ENCODE results near the gene RIMS4. TPM values are rescaled to one million over a fixed set of nuclear protein-coding genes. Genes with fewer than 3 reads are reported as not detected.

Gene RIMS4
- total and polyA plus RNA-seq, 3 donors from 2014 or later, result 29.7 to 72.1 (median 32.1) TPM

DNA sequence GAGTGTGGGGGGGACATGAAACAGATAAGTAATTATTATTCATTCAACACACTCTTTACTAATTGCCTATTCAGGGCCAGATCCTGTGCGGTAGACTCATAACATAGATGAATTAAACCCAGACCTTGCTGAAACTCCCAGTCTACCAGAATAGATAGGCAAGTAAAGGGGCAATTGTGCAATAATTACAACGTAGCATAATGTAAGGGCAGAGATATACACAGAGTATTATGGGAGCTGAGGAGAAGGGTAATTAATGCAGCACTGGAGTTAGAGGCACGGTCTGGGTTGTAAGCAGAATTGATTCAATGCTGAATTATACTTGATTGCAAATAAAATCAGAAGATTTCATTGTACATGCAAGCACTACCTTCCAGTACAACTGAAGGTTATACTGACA lies 29.2 kb downstream of the RIMS4 start:
- H3K4me3 ChIP-seq, result no peak overlapping the region
- TF ChIP-seq POLR2A (IDR thresholded peaks at IDR 0.05), result no peak
- TF ChIP-seq, protein P1, sequence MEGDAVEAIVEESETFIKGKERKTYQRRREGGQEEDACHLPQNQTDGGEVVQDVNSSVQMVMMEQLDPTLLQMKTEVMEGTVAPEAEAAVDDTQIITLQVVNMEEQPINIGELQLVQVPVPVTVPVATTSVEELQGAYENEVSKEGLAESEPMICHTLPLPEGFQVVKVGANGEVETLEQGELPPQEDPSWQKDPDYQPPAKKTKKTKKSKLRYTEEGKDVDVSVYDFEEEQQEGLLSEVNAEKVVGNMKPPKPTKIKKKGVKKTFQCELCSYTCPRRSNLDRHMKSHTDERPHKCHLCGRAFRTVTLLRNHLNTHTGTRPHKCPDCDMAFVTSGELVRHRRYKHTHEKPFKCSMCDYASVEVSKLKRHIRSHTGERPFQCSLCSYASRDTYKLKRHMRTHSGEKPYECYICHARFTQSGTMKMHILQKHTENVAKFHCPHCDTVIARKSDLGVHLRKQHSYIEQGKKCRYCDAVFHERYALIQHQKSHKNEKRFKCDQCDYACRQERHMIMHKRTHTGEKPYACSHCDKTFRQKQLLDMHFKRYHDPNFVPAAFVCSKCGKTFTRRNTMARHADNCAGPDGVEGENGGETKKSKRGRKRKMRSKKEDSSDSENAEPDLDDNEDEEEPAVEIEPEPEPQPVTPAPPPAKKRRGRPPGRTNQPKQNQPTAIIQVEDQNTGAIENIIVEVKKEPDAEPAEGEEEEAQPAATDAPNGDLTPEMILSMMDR (IDR thresholded peaks at IDR 0.05), result no peak
- H3K27ac ChIP-seq, result no peak overlapping the region
- no peaks in the 10 kb centered on the region for H3K9me3 ChIP-seq
- peaks cover 12% of the 10 kb centered on the region for H3K4me1 ChIP-seq
- intact Hi-C loops (cut with DNase I; ENCODE audit: low total_unique reads), result no loop called here
- H3K36me3 ChIP-seq (ENCODE audit: low read depth, missing control alignments), result no peaks in the 10 kb centered on the region
- 66 to 71% methylated on average over 3 of the region's 3 CpGs for WGBS, 2 donors
- H3K27me3 ChIP-seq, result no peaks in the 10 kb centered on the region
- no peak for DNase-seq

DNA sequence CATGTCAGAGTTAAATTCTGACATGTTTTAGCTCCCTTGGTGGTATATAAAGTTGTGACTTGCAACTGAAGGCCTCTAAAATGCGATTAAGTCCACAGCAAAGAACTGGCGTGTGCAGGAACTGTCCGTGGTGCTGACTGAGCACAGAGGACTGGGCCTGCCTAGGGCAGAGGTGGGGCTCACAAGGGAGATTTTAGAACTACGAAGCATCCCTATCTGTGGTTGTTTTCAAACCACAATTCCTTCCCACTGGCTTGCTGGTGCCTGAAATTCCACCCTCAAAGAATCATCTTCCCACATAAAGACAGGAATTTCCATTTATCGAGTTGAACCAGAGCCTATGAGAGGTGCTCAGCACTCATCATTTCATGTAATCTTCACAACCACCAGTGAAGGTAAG lies 30.1 kb downstream of the RIMS4 start:
- H3K27ac ChIP-seq, result no peak overlapping the region
- no peaks in the 10 kb centered on the region for H3K36me3 ChIP-seq (ENCODE audit: low read depth, missing control alignments)
- WGBS, 2 donors, result 35 to 52% methylated on average over 5 of the region's 5 CpGs
- no peak for TF ChIP-seq POLR2A (IDR thresholded peaks at IDR 0.05)
- TF ChIP-seq, protein P1 (IDR thresholded peaks at IDR 0.05), result no peak
- H3K27me3 ChIP-seq, result no peaks in the 10 kb centered on the region
- no peaks in the 10 kb centered on the region for H3K9me3 ChIP-seq
- peaks cover 4% of the 10 kb centered on the region for H3K4me1 ChIP-seq
- peak; percentile 60 for DNase-seq
- intact Hi-C loops (cut with DNase I; ENCODE audit: low total_unique reads), result no loop called here
- H3K4me3 ChIP-seq, result no peak overlapping the region

DNA sequence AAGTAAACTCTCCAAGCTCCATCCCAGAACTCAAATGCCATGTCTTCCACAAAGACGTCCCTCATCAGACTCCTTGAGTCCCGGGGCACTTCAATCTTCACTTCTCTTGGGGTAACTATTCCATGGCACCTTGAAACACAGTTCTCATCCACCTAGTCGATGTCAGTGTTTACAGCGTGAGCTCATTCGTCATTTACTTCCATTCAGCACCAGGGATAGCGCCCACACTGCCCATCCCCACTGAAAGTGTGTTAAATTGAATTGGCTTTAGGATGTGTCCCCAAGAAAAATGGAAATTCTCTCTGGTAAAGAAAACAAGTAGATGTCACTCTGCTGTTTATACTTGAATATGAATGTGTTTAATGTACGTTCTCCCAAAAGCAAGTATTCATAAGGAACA lies 33.4 kb downstream of the RIMS4 start:
- no peaks in the 10 kb centered on the region for H3K27me3 ChIP-seq
- intact Hi-C loops (cut with DNase I; ENCODE audit: low total_unique reads), result no loop called here
- no peak overlapping the region for H3K27ac ChIP-seq
- no peak for TF ChIP-seq POLR2A (IDR thresholded peaks at IDR 0.05)
- TF ChIP-seq, protein P1 (IDR thresholded peaks at IDR 0.05), result no peak
- H3K9me3 ChIP-seq, result no peaks in the 10 kb centered on the region
- H3K4me3 ChIP-seq, result no peak overlapping the region
- no peaks in the 10 kb centered on the region for H3K36me3 ChIP-seq (ENCODE audit: low read depth, missing control alignments)
- no peaks in the 10 kb centered on the region for H3K4me1 ChIP-seq
- DNase-seq, result no peak
- WGBS, 2 donors, result 34 to 51% methylated on average over 7 of the region's 7 CpGs

DNA sequence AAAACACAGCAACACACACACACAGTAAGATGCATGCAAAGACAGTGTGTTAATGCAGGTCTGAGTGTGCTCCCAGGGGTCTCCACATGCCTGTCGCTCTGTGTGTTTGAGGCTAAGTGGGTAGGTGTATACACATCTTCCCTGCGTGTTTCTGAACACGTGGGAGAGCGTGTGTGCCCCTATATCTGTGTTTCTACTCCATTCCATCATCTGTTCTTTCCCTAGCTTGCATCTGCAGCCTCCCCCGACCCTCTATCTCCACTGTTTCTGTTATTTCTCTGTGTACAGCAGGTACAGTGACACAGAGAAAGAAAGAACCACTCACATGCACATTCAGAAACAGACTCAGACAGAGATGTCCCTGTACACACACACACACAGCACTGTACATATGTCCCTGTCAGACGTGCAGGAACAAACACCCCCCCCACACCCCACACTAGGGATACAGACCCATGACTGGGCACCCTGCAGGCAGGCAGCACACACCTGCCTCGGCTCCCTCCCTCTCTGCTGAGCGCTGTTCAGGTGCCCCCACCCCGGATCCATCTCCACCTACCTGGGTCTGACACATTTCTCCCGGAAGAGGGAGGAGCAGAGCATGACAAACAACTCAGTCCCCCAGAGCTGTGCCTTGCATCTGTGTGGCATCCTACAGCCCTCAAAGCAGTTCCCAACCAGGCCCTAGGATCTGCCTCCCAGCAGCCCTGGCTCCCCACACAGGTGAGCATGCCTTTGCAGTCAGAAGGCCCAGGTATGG lies 37.1 kb downstream of the RIMS4 start:
- Histone ChIP-seq H3K9me3 (no peaks in the 10 kb centered on the region), H3K27ac (no peak overlapping the region), H3K36me3 (ENCODE audit: low read depth, missing control alignments) (no peaks in the 10 kb centered on the region), H3K4me1 (no peaks in the 10 kb centered on the region), H3K4me3 (no peak overlapping the region), H3K27me3 (no peaks in the 10 kb centered on the region)
- WGBS, 2 donors, result 65 to 72% methylated on average over 9 to 10 of the region's 10 CpGs
- TF ChIP-seq, protein P1 (IDR thresholded peaks at IDR 0.05), result no peak
- TF ChIP-seq POLR2A (IDR thresholded peaks at IDR 0.05), result no peak
- no peak for DNase-seq
- intact Hi-C loops (cut with DNase I; ENCODE audit: low total_unique reads), result no loop called here

DNA sequence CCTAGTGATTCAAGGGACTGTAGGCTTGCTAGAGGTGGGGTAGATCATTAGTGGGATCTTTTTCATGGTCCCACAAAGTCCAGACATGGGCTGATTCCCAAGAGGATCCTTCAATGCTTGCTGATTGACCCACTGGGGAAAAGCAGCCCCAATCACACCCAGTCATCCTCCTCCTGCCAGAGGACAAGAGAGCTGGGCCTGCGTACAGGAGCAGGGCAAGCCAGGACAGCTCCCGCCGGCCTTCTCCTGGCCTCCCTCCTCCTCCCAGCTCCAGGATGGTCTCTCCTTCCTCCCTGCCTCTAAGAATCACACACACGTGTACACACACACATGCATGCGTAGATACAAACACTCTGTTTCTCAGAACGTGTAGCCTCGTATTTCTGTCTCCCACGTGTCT lies 37.7 kb downstream of the RIMS4 start:
- no peak for TF ChIP-seq POLR2A (IDR thresholded peaks at IDR 0.05)
- TF ChIP-seq, protein P1 (IDR thresholded peaks at IDR 0.05), result no peak
- no peaks in the 10 kb centered on the region for H3K4me1 ChIP-seq
- DNase-seq, result no peak
- no peak overlapping the region for H3K27ac ChIP-seq
- WGBS, 2 donors, result 47 to 60% methylated on average over 8 of the region's 8 CpGs
- intact Hi-C loops (cut with DNase I; ENCODE audit: low total_unique reads), result no loop called here
- H3K9me3 ChIP-seq, result no peaks in the 10 kb centered on the region
- H3K36me3 ChIP-seq (ENCODE audit: low read depth, missing control alignments), result no peaks in the 10 kb centered on the region
- no peaks in the 10 kb centered on the region for H3K27me3 ChIP-seq
- no peak overlapping the region for H3K4me3 ChIP-seq

Measured in testis (tissue), 3 donors.